ENCODE data around the gene NLE1. TPM values are rescaled to one million over a fixed set of nuclear protein-coding genes. Genes with fewer than 3 reads are reported as not detected.
"Not testable (repeated sequence)": the region's sequence is repeated elsewhere in the genome, so short reads cannot be mapped to it uniquely, and the experiment has no call there.

The NLE1 gene
- total RNA-seq, 1 experiment from 2014 or later: 78.8 TPM

GRCh38 chr17:35129154-35129972, 12.7 kb downstream of the NLE1 start:
- DNase-seq (ENCODE audit: low spot score): no peak

DNA sequence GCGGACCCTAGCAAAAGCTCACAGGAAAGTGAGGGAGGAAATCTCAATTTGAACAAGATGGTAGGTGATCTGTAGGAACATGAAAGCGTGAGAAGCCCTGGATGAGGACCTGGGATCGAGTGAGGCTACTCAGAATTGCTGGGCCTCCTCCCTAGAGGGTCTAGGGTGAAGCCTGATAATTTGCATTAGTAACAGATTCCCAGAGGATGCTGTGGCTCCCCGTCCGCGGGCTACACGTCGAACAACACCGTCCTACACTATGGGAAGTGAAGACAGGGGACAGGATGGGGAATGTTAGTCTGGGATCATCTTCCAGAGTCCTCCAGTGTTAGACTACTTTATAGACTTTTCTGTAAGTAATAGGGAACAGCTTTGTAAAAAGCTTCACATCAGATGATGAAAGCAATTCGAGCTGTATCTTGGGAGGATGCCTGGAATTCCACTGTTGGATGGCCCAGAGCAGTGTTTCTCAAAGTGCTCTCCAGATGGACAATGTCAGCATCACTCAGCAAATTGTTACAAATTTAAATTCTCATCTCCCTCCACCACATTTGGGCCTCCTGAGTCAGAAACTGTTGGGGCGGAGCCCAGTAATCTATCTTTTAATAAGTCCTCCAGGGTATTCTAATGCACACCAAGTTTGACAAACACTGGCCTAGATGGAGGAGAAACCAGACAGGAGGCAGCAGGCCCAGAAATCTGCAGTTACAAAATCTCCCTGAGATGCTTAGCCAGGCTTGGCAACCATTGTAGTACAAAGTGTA, 14.2 kb downstream of the NLE1 start:
- DNase-seq (ENCODE audit: low spot score): no peak

DNA sequence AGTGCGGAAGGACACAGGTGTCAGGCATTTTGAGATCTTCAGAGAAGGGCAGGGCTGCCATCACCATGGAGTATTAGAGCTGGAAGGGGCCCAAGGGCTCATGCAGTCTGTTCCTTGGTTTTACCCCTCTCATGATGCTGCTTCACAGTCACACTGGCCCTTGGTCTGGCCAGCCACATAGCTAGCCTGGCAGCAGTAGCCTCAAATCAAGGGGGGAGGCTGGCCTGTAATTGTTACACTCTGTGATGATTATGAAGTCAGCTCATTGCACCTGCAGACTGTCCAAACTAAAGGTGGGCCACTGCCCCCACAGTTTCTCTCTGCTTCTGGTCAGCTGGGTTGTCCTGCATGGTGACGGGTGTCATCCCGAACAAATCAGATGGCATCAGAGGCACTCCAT, 20.8 kb downstream of the NLE1 start, which contains the start of gene FNDC8:
TSS of gene FNDC8 (plus strand) at position 301 of the 400 bp plus-strand sequence. CDS start at position 380, 79 bp downstream.
- no peak for DNase-seq (ENCODE audit: low spot score)

- DNase-seq (ENCODE audit: low spot score): peak; percentile 95
Measured at GRCh38 chr17:35119370-35120165, 22.5 kb downstream of the NLE1 start, which contains the start of gene RAD51D. Gene RAD51D, minus strand, starts transcription at chr17:35119860. Its CDS starts 247 bp downstream, at chr17:35119613.

- DNase-seq (ENCODE audit: low spot score): peak; percentile 54
Measured at GRCh38 chr17:35117984-35118383, 24.1 kb downstream of the NLE1 start.

DNA sequence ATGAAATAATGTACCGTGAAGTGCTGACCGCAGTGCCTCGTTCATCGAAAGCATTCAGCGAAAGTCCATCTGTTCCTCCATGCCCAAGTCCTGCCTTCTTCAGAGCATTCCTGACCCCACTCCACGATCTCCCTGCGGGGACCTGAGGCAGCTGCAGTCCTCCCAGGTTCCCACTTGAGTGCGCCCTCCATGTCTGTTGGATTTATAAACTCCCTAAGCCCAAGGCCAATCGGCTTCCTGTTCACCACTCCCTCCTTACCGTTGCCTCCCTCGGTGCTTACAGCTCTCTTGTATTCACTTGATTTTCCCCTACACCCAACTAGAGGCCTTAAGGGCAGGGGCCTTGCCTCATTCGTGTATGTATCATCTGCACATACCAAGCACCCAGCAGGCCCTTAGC, 25.3 kb downstream of the NLE1 start:
- no peak for DNase-seq (ENCODE audit: low spot score)

GRCh38 chr17:35110791-35111190, 31.3 kb downstream of the NLE1 start:
- DNase-seq (ENCODE audit: low spot score): not testable (repeated sequence)

DNA sequence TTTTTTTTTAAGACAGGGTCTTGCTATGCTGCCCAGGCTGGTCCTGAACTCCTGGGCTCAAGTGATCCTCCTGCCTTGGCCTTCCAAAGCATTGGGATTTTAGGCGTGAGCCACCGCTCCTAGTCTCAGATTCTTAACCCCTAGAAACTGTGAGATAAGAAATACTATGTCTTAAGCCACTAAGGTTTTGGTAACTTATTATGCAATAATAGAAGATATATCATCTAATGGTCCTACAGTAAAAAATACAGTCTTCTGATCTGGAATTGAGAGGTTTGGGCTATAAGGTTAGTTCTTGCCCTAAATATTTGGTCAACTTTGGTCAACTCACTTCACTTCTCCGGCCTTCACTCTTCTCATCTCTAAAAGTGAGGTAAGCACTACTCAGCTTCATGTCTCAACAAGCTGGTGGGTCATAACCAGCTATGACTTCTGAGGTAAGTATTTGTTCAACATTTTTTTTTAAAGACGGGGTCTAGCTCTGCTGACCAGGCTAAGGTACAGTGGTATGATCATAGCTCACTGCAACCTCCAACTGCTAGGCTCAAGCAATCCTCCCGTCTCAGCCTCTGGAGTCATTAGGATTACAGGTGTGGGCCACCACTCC, 37.2 kb downstream of the NLE1 start:
- no peak for DNase-seq (ENCODE audit: low spot score)

DNA sequence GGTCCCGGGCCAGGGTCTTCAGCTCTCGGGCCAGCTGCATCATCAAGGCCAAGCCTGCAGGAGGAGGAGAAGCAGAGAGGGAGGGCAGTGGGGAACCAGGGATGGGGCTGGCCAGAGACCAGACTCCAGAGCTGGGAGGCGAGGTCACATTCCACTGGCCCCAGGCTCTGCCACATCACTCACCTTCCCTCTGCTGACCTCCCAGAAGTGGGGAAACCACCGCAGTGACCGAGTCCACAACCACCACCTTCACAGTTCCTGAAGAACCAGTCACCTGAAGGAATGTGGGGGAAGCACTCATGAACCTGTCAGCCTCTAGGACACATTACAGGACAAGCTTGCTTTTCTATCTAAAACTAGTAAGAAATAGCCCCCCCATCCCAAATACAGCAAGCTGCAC, 38.8 kb downstream of the NLE1 start:
- DNase-seq (ENCODE audit: low spot score): no peak

- no peak for DNase-seq (ENCODE audit: low spot score)
Measured at GRCh38 chr17:35101725-35102124, 40.4 kb downstream of the NLE1 start.

GRCh38 chr17:35101036-35101435, 41.1 kb downstream of the NLE1 start:
- no peak for DNase-seq (ENCODE audit: low spot score)

DNA sequence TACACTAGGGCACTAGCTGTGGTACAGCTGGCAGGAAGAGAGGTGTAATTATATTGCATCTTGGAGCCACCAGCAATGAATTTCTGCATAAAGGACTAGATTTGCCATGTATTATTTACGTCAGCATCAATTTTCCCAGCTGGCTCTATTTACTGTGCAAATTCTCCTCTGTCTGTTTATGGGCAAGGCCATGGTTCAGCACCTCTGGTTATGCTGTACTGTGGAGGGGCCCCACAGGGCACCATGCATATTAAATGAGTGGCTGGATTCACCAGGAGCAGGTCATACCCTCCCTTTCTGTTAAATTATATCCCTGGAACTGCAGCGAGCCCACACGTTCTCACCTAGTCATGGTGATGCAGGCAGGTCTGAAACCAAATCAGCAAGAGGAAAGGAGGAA, 42.2 kb downstream of the NLE1 start:
- no peak for DNase-seq (ENCODE audit: low spot score)

DNA sequence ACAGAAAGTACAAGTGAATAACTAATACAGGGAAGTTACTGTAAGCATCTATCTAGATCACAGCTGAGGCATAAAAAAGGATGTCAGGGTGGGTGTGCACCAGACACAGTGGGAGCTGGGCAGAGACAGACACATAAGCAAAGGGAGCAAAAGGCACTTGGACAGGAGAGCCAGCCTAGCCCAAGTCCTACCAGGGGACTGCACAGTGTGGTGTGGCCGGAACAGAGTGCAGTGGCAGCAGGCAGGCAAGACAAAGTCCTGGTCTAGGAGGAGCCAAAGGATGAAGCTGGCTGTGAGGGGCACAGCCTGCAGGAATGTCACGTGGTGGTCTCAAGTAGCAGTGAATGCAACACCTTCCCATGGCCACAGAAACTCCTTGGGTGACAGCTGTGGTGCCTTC, 44.3 kb downstream of the NLE1 start:
- no peak for DNase-seq (ENCODE audit: low spot score)

GRCh38 chr17:35095741-35096140, 46.4 kb downstream of the NLE1 start:
- DNase-seq (ENCODE audit: low spot score): no peak

GRCh38 chr17:35094902-35095301, 47.2 kb downstream of the NLE1 start:
- no peak for DNase-seq (ENCODE audit: low spot score)

GRCh38 chr17:35090707-35091106, 51.4 kb downstream of the NLE1 start:
- not testable (repeated sequence) for DNase-seq (ENCODE audit: low spot score)

- peak; percentile 92 for DNase-seq (ENCODE audit: low spot score)
Measured at GRCh38 chr17:35089586-35090296, 52.4 kb downstream of the NLE1 start.

- DNase-seq (ENCODE audit: low spot score): peak; percentile 95
Measured at GRCh38 chr17:35088881-35089585, 53.1 kb downstream of the NLE1 start.

DNA sequence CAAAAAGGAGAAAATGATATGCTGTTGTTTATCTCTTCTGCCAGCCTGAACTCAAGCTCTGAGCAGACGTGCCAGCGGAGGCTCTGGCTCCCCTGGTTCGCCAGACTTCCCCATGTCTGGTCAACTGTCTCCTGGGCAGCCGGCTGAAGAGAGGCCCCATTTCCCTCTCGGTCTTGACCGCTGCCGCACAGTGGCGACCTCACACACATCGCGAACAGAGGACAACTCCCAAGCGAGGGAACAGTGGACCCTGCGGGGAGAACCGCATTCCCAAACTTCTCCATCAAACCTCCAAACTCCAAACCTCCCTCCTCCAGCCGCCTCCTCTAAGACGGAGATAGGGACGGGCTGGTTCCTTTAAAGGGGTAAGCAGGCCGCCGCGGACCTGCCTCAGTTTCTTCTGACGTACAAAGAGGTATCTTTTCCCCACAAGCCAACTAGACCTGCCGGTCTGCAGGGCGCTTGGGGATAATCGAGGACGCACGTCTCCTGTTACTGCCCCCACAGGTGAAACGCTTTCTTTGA, 53.7 kb downstream of the NLE1 start:
- DNase-seq (ENCODE audit: low spot score): peak; percentile 80
